HepG2 (cell line): ENCODE results near the gene HYDIN. TPM values are rescaled to one million over a fixed set of nuclear protein-coding genes. Genes with fewer than 3 reads are reported as not detected.

Experiments
- ATAC-seq: fragments of 200-7000 bp; cut with Tn5 transposase; 3 replicates; pipeline ENCODE4 v1.9.1; 2020; ENCODE audit warnings: mild to moderate bottlenecking, moderate library complexity
- BruUV-seq: library from RNA; stranded (reverse); fragments of 400-500 nt; replicated peaks from 2 replicates; lab custom pipeline; 2021; lab: Mats Ljungman, UMichigan
- CTCF ChIA-PET: fragments of 300-600 bp; formaldehyde crosslinking; extraction: SDS; loops from one replicate; lab custom pipeline; 2021; ENCODE audit warnings: low total read pairs, inconsistent platforms, low intra/inter-chr PET ratio; lab: Yijun Ruan, JAX
- POLR2A ChIA-PET: fragments of 350-600 bp; sonication (Branson Sonifier 250); formaldehyde crosslinking; loops from one replicate; lab custom pipeline; 2020; ENCODE audit warnings: antibody characterized with exemption, inconsistent platforms; lab: Yijun Ruan, JAX
- DNase-seq: peaks from one replicate; pipeline ENCODE4 v3.0.0-alpha.2; 2015; ENCODE audit warnings: low spot score
- FAIRE-seq: peaks from 3 replicates; lab custom pipeline; 2011; peaks lifted over from hg19 to GRCh38; lab: Jason Lieb, UNC
- H2AFZ ChIP-seq: one replicate; pipeline ENCODE4 v1.6.1; 2011; ENCODE audit warnings: low read length, inconsistent platforms
- H3K27ac ChIP-seq: fragments of 300-600 bp; 3 replicates; pipeline ENCODE4 v1.8.0; 2011; ENCODE audit warnings: mixed run types, mild to moderate bottlenecking, mixed read lengths, low read length, inconsistent platforms; ENCODE audit not compliant: insufficient read depth; ENCODE audit errors: extremely low read length
- H3K27me3 ChIP-seq, 2 experiments: fragments of 200-600 bp in 1 of 2; 2 replicates in 1 of 2; 3 replicates in 1 of 2; pipeline versions ENCODE4 v1.6.0 to v1.8.0; 2011; ENCODE audit warnings: low read length in 2 of 2, mild to moderate bottlenecking in 2 of 2, moderate library complexity in 2 of 2, inconsistent platforms in 1 of 2; ENCODE audit not compliant: insufficient read depth in 2 of 2, control insufficient read depth in 1 of 2
- H3K36me3 ChIP-seq, 2 experiments: fragments of 200-600 bp in 1 of 2; replicated peaks in 1 of 2; 2 replicates in 1 of 2; 3 replicates in 1 of 2; pipeline versions ENCODE4 v1.5.1 to v1.8.0; 2011; ENCODE audit warnings: low read length in 2 of 2, inconsistent platforms in 1 of 2; ENCODE audit not compliant: insufficient read depth in 2 of 2, control insufficient read depth in 1 of 2
- H3K4me1 ChIP-seq: 2 replicates; pipeline ENCODE4 v1.5.1; 2012; ENCODE audit warnings: low read length, inconsistent platforms; ENCODE audit not compliant: insufficient read depth
- H3K4me2 ChIP-seq: 2 replicates; pipeline ENCODE4 v1.6.0; 2011; ENCODE audit warnings: low read depth, low read length, inconsistent platforms
- H3K4me3 ChIP-seq, 3 experiments: fragments of 200-600 bp in 1 of 3; sonication (generic), shearing (Covaris generic) in 1 of 3; replicated peaks in 1 of 3; 2 replicates each; pipeline ENCODE4 v1.5.1; 2011 to 2016; ENCODE audit warnings: low read length in 3 of 3, inconsistent platforms in 2 of 3, low read depth in 2 of 3, mild to moderate bottlenecking in 2 of 3, control low read depth in 1 of 3, mixed read lengths in 1 of 3; ENCODE audit not compliant: insufficient read depth in 1 of 3
- H3K79me2 ChIP-seq: one replicate; pipeline ENCODE4 v1.6.1; 2011; ENCODE audit warnings: low read length, inconsistent platforms; ENCODE audit not compliant: insufficient read depth
- H3K9ac ChIP-seq: 2 replicates; pipeline ENCODE4 v1.6.0; 2011; ENCODE audit warnings: mild to moderate bottlenecking, low read depth, low read length, inconsistent platforms; ENCODE audit not compliant: insufficient read depth
- H3K9me3 ChIP-seq: 2 replicates; pipeline ENCODE4 v1.5.1; 2012; ENCODE audit warnings: mild to moderate bottlenecking, low read length
- H4K20me1 ChIP-seq: 2 replicates; pipeline ENCODE4 v1.6.0; 2011; ENCODE audit warnings: inconsistent platforms, mild to moderate bottlenecking, low read length, moderate library complexity; ENCODE audit not compliant: insufficient read depth
- CAMTA2 ChIP-seq: sonication (generic); formaldehyde crosslinking; IDR thresholded peaks from 2 replicates; pipeline ENCODE4 v1.4.0; 2020; ENCODE audit warnings: mild to moderate bottlenecking, missing genetic modification reagents, borderline replicate concordance
- HBP1 ChIP-seq: IDR thresholded peaks from 2 replicates; pipeline ENCODE4 v1.6.1; 2016; ENCODE audit warnings: low read depth, control low read depth
- HNF4G ChIP-seq, 2 experiments: sonication (generic) in 1 of 2; formaldehyde crosslinking in 1 of 2; IDR thresholded peaks; 2 replicates each; pipeline versions ENCODE4 v1.4.0 to v1.6.1; 2011 to 2020; ENCODE audit warnings: borderline replicate concordance in 2 of 2, low read depth in 2 of 2, mild to moderate bottlenecking in 2 of 2, low read length in 1 of 2, missing genetic modification reagents in 1 of 2, moderate library complexity in 1 of 2
- HNRNPLL ChIP-seq: fragments of 200-400 bp; formaldehyde crosslinking; IDR thresholded peaks from 2 replicates; pipeline ENCODE4 v1.6.1; 2017; ENCODE audit warnings: mild to moderate bottlenecking, low read depth, low read length; ENCODE audit not compliant: poor library complexity, severe bottlenecking
- KDM6A ChIP-seq: IDR thresholded peaks from 2 replicates; pipeline ENCODE4 v1.6.1; 2016; ENCODE audit warnings: low read depth
- NFE2L1 ChIP-seq: sonication (generic); formaldehyde crosslinking; IDR thresholded peaks from 2 replicates; pipeline ENCODE4 v1.4.0; 2020; ENCODE audit warnings: missing genetic modification reagents, mild to moderate bottlenecking, borderline replicate concordance
- ONECUT2 ChIP-seq: sonication (generic); formaldehyde crosslinking; IDR thresholded peaks from 2 replicates; pipeline ENCODE4 v1.4.0; 2020; ENCODE audit warnings: missing genetic modification reagents
- SOX13 ChIP-seq, 3 experiments: fragments of 450-650 bp in 1 of 3; sonication (generic) in 1 of 3; formaldehyde crosslinking in 1 of 3; IDR thresholded peaks in 2 of 3; conservative IDR thresholded peaks in 1 of 3; 2 replicates each; pipeline versions ENCODE4 v1.5.0 to v1.6.1; 2016 to 2020; ENCODE audit warnings: antibody characterized with exemption in 1 of 3, mild to moderate bottlenecking in 1 of 3, missing compliant biosample characterization in 1 of 3, missing genetic modification reagents in 1 of 3, moderate library complexity in 1 of 3
- SRY ChIP-seq: sonication (generic); formaldehyde crosslinking; IDR thresholded peaks from 2 replicates; pipeline ENCODE4 v1.8.0; 2022; ENCODE audit warnings: mild to moderate bottlenecking, missing genetic modification reagents
- ZNF510 ChIP-seq: sonication (generic); formaldehyde crosslinking; IDR thresholded peaks from 2 replicates; pipeline ENCODE4 v1.4.0; 2020; ENCODE audit warnings: low read depth, mild to moderate bottlenecking, missing genetic modification reagents
- ZNF546 ChIP-seq: sonication (generic); formaldehyde crosslinking; conservative IDR thresholded peaks from 2 replicates; pipeline ENCODE4 v1.8.1; 2023; ENCODE audit warnings: mild to moderate bottlenecking, missing genetic modification reagents
- ZXDC ChIP-seq: sonication (generic); formaldehyde crosslinking; IDR thresholded peaks from 2 replicates; pipeline ENCODE4 v1.5.0; 2020; ENCODE audit warnings: mild to moderate bottlenecking, missing genetic modification reagents
- WGBS: methylation state at CpG from one replicate; pipeline ENCODE4 v1.1.6; 2017; ENCODE audit warnings: low lambda C conversion rate; 5-methylcytosine and 5-hydroxymethylcytosine counted together
- in situ Hi-C: cut with HindIII; loops from 2 replicates; pipeline ENCODE4 v1.10.0; 2017; ENCODE audit warnings: low pct_unique_long_range_greater_than_20kb; ENCODE audit not compliant: extremely low pct_ligation_motif_present
- intact Hi-C: fragments of 100-400 bp; cut with micrococcal nuclease; formaldehyde crosslinking; loops from one replicate; pipeline ENCODE4 v1.10.0; 2022; ENCODE audit not compliant: unreplicated experiment
- polyA plus RNA-seq, 8 experiments: library from polyadenylated mRNA; depleted of rRNA in 3 of 8; stranded (reverse) in 7 of 8; unstranded in 1 of 8; fragments of >200 nt; fragmentation: Illumina TruSeq in 4 of 8; extraction: Trizol in 4 of 8; gene quantifications; 2 replicates each; pipeline versions ENCODE4 v1.2.1 to v1.2.3, GENCODE V29; 2011 to 2016; ENCODE audit warnings: low read depth in 4 of 8, missing spikeins in 1 of 8, mixed read lengths in 1 of 8; ENCODE audit not compliant: insufficient read depth in 1 of 8
- total RNA-seq, 5 experiments: library from RNA; depleted of rRNA; stranded (reverse); fragments of >200 nt; fragmentation: Illumina TruSeq; extraction: Trizol; gene quantifications; 2 replicates each; pipeline ENCODE4 v1.2.3, GENCODE V29; 2016; ENCODE audit warnings: low read depth in 1 of 5
- TF ChIP-seq, protein P1 (sequence below): sonication (generic); formaldehyde crosslinking; IDR thresholded peaks from 2 replicates; pipeline ENCODE4 v1.4.0; 2020; ENCODE audit warnings: missing genetic modification reagents

HYDIN gene
- total and polyA plus RNA-seq, 2 of the 13 experiments (the other 11 are each of a cell fraction or from before 2014, with no cell fraction given): not detected

DNA sequence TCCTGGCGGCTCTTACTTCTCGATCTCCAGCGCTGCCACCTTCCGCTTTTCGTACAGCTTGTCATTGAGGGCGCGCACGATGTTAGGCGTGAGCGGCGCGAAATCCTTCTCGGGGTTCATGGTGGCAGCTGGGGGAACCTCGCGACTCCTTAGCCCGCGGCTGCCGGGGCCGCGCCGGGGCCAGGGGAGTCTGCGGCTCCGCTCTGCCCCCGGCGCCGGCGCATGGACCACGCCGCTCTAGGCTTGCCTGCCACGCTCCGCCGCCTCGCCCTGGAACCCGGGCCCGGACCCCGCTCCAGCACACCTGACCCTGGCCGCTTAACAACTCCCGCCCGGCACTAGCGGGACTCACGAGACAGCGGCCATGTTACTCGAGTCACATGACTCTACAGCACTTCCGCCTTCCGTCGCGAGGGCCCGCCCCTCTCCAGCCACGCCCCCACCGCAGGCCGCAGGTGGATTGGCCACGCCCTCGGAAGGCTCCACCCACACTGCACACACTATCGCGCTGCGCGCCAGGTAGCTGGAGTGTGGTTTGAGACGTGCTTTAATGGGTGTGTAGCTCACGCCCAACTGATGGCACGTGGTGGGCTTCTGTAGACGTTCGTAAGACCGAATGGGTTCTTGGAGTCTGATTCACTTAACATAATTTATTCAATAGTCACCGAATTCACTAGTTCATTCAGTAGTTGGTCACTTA lies 429.6 kb downstream of the HYDIN start, which contains the start of gene VAC14:
Gene VAC14 (minus strand): TSS at position 378 of the 700 bp plus-strand sequence. CDS start 258 bp downstream, at position 120.
- TSS peak; percentile 62 for BruUV-seq
- H3K9ac ChIP-seq: peak within 1 kb of the TSS; percentile 88
- 0 out of 2 replicates have a peak, but pooled peaks cover 6% of the 10 kb centered on the region for H4K20me1 ChIP-seq
- H3K4me2 ChIP-seq: peak within 1 kb of the TSS; percentile 97
- peaks cover 45% of the 10 kb centered on the region for H3K79me2 ChIP-seq
- H3K9me3 ChIP-seq: peaks cover 11% of the 10 kb centered on the region
- peak within 1 kb of the TSS; percentile 62 for H3K27ac ChIP-seq
- H3K4me1 ChIP-seq: peaks cover 32% of the 10 kb centered on the region
- 2% methylated on average over 22 of the region's 64 CpGs for WGBS
- H2AFZ ChIP-seq: peak within 1 kb of the TSS; percentile 55
- CTCF ChIA-PET: no interaction called here
- POLR2A ChIA-PET: interaction anchor here (0.5 to 1.5 kb wide), 8 partner anchors 8 to 119 kb away, joined by 3 to 7 read pairs (median 4); no protein-coding TSS in a partner anchor
- FAIRE-seq (peak; percentile 82), DNase-seq (peak; percentile 91), ATAC-seq (peak; percentile 97)
- in situ Hi-C loops (no loop called here), intact Hi-C loops (no loop called here)
- H3K36me3 ChIP-seq: peaks cover 0 to 7% of the 10 kb centered on the region in 2 experiments; a peak in 2 of 5 replicates
- H3K4me3 ChIP-seq: peak within 1 kb of the TSS; percentile 98 to 99 (median 98)
- H3K27me3 ChIP-seq: no peaks in the 10 kb centered on the region; a peak in 1 of 5 replicates
- TF ChIP-seq HNRNPLL (peak; percentile 74), ZNF510 (CRISPR knock-in tag) (no peak), NFE2L1 (CRISPR knock-in tag) (0 out of 2 replicates have a peak, but pooled peaks have one; percentile 4), HBP1 (CRISPR knock-in tag) (peak; percentile 92), CAMTA2 (CRISPR knock-in tag) (0 out of 2 replicates have a peak, but pooled peaks have one; percentile 84), HNF4G (IDR thresholded peaks at IDR 0.05; ENCODE audit: borderline replicate concordance, low read depth, low read length) (no peak), HNF4G (CRISPR knock-in tag; IDR thresholded peaks at IDR 0.05; ENCODE audit: borderline replicate concordance, low read depth) (0 out of 2 replicates have a peak, but pooled peaks have one; percentile 30), SOX13 (IDR thresholded peaks at IDR 0.05) (no peak), SOX13 (CRISPR knock-in tag; conservative IDR thresholded peaks at IDR 0.05 in 1 of 2, IDR thresholded peaks at IDR 0.05 in 1 of 2) (peak in 1 of 2 experiments; percentile 32; a peak in 1 of 4 replicates), KDM6A (CRISPR knock-in tag) (no peak), ZXDC (CRISPR knock-in tag) (no peak), SRY (CRISPR knock-in tag) (0 out of 2 replicates have a peak, but pooled peaks have one; percentile 17), ZNF546 (CRISPR knock-in tag) (no peak), ONECUT2 (CRISPR knock-in tag) (no peak)
- TF ChIP-seq, protein P1, sequence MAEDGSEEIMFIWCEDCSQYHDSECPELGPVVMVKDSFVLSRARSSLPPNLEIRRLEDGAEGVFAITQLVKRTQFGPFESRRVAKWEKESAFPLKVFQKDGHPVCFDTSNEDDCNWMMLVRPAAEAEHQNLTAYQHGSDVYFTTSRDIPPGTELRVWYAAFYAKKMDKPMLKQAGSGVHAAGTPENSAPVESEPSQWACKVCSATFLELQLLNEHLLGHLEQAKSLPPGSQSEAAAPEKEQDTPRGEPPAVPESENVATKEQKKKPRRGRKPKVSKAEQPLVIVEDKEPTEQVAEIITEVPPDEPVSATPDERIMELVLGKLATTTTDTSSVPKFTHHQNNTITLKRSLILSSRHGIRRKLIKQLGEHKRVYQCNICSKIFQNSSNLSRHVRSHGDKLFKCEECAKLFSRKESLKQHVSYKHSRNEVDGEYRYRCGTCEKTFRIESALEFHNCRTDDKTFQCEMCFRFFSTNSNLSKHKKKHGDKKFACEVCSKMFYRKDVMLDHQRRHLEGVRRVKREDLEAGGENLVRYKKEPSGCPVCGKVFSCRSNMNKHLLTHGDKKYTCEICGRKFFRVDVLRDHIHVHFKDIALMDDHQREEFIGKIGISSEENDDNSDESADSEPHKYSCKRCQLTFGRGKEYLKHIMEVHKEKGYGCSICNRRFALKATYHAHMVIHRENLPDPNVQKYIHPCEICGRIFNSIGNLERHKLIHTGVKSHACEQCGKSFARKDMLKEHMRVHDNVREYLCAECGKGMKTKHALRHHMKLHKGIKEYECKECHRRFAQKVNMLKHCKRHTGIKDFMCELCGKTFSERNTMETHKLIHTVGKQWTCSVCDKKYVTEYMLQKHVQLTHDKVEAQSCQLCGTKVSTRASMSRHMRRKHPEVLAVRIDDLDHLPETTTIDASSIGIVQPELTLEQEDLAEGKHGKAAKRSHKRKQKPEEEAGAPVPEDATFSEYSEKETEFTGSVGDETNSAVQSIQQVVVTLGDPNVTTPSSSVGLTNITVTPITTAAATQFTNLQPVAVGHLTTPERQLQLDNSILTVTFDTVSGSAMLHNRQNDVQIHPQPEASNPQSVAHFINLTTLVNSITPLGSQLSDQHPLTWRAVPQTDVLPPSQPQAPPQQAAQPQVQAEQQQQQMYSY: no peak
